SH-SY5Y (cell line): ENCODE results near the gene CYP1B1.

Experiments
- GATA2 ChIP-seq: IDR thresholded peaks from 2 replicates; pipeline ENCODE4 v1.6.1; 2011; ENCODE audit warnings: mild to moderate bottlenecking, low read depth, low read length
- GATA3 ChIP-seq: IDR thresholded peaks from 2 replicates; pipeline ENCODE4 v1.6.1; 2011; ENCODE audit warnings: low read depth, mild to moderate bottlenecking, low read length, moderate library complexity

CYP1B1 gene

DNA sequence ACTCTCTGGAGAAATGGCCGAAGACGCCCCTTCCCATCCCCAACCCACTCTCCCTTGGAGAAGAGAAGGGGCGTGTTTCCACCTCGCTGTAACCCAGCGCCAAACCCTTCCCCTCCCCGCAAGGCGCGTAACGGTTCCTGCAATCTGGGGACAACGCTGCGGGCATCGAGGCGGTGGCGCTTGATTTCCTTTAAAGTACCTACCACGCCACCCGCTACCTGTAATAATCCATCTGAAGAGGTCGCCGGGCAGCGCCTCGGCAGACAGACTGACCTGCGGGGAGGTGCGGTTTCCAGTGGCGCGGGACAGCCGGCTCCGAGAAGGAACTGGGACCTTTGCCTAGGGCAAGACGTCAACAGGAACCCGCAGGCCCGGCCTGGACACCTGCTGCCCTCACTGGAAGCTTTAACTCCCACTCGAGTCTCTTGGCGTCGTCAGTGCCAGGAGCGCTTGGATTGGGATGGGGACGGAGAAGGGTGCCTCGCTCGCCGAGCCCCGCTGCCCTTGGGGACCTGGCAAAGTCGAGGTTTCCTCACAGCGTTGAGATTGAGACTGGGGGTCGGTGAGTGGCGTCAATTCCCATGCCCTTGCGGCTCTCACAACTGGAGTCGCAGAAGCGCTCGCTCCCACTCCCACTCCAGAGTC lies at the start of gene CYP1B1:
Gene CYP1B1, minus strand, starts transcription at position 645 of the 645 bp plus-strand sequence. CDS start 763 bp downstream, outside the sequence.
- no peak for TF ChIP-seq GATA3
- no peak for TF ChIP-seq GATA2

DNA sequence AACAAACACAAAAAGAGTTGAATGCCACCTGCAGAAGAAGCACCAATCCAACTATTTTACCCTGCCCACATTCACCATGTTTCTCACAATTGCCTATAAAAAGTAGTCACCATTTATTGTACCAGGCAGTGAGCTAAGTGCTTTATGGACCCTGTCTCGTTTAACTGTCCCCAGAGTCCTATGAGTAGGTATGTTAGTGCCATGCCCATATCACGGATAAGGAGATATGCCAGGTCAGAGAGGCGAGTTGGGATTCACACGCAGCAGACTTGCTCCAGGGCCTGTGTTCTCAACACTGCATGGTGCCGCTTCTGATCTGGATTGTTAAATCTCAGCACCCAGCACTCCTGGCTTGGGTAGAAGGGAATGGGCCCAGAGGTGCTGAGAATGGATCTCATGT lies 49.1 kb upstream of the CYP1B1 start:
- TF ChIP-seq GATA3 (no peak), GATA2 (no peak)

DNA sequence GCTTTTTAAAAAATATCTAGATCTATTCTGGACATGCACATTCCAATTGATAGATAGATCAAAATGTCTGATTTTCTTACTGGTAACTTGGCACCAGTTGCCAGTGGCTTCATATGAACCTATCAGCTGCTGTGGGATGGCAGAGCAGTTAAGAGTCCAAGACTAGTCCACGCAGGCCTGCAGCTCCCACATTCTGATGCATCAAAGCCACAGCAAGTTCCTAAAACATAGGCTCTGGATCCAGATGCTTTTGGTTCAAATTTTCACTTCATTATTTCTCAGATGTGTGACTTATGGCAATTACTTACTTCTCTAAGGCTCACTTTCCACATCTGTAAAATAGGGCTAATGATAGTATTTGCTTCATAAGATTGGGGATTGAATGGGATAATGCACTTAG lies 48.0 kb upstream of the CYP1B1 start:
- TF ChIP-seq GATA3 (no peak), GATA2 (no peak)

DNA sequence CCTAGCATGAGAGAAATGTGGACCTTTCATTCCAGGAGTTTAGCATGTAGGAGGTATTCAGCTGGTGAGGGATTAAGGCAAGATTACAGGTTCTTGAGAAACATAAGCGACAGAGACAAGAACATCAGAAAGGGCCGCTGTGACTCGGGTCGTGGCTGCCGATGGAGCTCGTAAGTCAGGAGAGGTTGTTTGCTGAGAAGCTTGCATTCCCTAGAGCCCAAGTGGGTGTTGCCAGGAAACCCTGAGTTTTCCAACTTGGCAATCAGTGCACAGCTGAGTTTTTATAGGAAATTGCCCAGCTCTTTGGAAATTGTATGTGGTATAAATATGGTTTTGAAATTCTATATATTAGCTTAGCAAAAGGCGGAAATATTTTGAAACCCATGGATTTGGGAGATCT lies 46.4 kb upstream of the CYP1B1 start:
- TF ChIP-seq GATA3, result no peak
- TF ChIP-seq GATA2, result no peak

DNA sequence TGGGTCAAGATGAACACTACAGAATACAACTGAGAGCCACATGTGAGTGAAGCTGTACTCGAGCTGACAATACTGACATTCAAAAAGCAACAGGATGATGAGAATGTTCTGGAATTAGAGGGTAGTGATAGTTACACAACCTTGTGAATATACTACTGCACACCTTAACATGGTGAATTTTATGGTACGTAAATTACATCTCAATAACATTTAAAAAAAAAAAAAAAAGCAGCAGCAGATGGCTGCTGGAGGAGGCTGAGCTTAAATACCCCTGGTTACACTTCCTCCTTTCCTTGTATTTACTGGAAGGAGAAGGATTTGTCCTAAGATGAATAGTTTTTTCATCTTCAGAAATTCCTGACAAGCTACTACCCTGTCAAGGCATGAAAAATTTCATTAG lies 45.5 kb upstream of the CYP1B1 start:
- no peak for TF ChIP-seq GATA3
- no peak for TF ChIP-seq GATA2

DNA sequence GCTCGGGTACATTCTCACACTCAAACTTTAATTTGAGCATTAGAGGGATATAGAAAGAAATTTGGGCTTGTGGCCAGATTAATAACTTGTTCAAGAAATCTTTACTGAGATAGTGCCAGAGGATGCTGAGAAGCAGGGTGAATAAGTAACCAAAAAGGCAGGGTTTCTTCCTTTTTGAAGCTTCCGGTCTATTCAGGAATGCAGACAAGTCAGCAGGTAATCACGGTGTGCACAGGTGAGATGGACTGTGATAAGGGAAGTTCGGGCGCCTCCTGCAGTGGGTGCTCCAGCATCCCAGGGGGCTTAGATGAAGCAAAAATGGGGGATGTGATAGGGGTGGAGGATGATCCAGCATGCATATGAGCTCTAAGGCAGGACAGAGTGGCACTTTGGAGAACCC lies 44.9 kb upstream of the CYP1B1 start:
- TF ChIP-seq GATA2 (no peak), GATA3 (no peak)

DNA sequence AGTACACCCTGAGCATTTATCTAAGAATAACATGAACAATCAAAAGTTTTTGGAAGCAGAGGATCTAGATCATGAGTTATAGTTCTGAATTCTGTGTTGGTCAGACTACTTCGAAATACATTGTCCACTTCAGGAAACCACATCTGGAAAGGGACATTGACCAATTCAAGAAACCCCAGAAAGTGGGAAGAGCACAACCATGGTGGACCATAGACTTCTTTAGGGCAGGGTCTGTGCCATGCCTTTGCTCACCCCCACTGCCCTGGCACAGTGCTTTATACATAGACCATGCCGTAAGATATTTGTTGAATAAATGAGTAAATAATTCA lies 44.3 kb upstream of the CYP1B1 start:
- TF ChIP-seq GATA2, result no peak
- TF ChIP-seq GATA3, result no peak

DNA sequence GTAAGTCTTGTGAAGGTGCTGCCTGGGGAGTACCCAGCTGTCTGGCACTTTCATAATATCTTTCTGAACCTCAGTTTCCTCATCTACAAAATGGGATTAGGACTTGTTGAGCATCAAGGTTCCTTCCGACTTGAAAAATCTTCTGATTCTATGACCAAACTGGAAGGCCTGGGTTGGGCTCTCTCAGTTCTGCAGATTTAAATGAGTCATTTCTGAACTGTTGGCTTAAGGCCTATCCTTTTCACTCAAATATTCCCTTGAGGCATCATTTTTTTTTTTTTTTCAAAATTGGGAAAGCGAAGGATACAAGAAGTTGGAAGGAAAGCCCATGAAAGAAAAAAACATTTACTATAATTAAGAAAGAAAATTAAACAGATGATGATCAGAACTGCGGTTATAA lies 40.8 kb upstream of the CYP1B1 start:
- TF ChIP-seq GATA3, result no peak
- no peak for TF ChIP-seq GATA2

DNA sequence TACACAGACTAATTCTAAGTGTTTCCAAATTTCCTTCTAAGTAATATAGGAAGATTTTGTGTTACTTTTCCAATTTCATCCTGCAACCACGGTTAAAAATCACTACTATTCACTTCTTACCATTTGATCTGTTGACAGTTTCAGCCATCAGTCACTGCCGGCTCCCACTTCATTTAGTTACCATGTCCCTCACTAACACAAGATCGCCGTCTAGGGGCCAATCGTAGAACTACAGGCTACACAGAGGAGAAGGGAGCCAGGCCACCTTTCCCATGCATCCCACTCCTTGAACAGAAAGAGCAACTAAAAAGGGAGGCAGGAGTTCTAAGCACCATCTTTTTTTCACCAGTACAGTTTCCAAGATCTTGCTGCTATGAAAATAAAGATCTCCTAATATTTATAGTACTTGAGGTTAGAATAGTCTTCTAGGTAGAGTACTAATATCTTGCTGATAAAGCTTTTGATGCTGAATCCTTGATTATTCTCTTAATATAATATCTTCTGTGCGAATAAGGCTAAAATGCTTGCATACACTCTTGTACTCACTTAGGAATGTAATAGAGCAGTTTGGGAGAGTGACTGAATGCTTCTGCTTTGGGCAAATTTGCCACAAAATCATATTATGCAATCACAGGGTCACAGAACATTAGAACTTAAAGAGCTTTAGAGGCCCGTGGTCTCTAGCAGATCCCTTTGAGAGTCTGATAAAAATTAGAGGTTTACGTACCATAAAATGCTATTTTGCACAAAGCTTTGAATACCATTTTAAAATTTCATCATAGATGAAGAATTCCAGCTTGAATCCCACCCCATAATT lies 39.5 kb upstream of the CYP1B1 start:
- TF ChIP-seq GATA2 (no peak), GATA3 (no peak)

DNA sequence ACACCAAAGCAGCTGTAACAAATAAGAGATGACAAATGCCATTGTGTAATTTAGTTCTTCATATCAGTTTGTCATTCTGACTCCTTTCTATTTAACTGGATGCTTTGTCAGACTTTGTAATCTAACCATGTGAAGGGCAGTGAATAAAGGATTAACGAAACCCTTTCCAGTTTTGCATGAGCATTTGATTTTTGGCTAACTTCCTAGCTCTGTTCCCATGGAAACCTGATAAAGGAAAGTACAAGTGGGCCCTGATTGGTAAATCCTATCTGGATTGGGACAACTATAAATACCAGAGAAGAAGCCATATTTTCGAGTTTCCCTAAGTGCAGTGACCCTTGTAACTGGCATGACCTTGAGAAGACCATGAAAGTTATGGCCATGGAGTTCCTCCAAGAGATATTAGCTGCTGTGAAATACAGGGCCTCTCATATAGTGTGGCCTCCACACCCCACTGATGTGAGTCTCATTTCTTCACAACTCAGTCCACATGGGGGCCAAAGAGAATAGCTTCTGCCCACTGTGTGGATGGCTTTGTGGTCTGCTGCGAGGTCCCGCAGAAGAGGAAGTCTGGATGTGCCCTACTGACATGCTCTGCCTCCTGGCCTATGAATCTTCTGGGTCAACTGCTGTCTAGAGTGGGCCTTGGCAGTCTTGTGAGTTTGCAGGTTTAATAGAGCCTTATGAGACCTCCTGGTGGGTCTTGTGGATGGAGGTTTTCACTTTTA lies 38.2 kb upstream of the CYP1B1 start:
- TF ChIP-seq GATA2, result no peak
- no peak for TF ChIP-seq GATA3

DNA sequence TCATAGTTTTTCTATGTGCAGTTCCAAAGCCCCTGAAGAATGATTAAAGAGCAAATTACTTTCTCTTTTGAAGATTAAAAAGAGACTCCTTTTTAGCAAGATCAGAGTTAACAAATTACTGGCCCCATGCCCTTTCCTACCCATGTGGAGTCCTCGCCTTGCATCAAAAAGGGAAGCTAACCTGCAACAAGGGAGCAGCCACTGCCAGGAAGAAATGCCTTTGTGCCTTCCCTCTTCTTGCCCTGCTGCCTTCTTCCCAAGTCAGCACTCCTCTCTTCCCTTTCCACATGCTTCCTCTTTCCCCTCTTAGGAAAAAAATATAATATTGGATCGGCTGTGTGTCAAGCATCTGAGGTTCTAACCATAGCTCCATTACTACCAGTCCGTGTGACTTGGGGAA lies 37.1 kb upstream of the CYP1B1 start:
- no peak for TF ChIP-seq GATA2
- no peak for TF ChIP-seq GATA3

DNA sequence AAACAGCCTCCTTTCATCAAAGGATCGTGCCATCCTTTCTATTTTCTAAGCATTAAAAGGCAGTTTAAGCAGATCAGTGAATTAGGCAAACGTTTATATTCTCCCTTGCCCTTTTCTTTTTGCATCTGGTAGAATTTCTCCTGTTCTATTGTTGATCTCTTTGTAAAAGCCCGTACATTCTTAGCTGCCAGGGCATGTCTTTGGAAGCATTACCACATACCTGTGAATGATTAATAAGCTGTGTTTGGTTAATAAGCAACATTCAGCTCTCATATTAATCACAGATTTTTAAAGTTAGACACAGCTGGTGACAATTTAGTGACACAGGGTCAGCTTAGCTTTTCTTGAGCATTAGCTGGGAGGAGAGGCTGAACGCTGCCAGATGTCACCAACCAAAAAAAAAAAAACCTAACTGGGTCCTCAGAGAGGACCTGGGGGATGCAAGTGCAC lies 33.8 kb upstream of the CYP1B1 start:
- no peak for TF ChIP-seq GATA2
- no peak for TF ChIP-seq GATA3

DNA sequence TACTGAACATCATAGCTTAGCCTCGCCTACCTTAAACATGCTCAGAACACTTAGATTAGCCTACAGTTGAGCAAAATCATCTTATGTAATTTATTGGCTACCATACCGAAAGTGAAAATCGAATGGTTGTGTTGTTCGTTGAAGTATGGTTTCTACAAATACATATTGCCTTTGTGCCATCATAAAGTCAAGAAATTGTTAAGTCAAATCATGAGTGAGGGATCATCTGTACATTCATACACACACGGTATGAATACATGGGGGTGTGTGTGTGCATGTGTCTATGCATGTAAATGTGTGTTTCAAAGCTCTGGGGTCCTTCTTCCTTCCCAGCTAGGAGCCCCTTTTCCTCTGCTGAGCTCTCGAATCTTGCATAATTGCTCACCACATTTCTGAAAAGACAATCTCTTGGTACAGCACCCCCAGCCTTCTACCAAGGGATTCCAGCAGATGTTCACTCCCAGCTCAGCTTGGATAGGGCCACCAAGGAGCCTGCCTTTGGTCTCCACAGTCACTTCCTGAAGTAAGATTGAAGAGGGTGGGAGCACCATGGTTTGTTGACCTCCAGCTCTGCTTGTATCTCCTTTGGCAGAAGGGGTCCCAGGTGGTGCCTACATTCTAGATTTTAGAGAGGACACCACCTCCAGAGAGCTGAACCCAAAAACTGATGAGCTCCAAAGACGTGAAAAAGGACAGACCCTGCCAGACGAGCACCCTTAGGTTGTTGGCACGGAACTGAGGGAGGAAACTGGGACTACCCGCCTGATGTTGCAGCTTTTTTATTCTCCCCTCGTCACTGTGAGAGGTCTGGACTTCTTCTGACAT lies 33.2 kb upstream of the CYP1B1 start:
- TF ChIP-seq GATA2, result no peak
- TF ChIP-seq GATA3, result no peak
